NCI-H1694 treated with DMSO at 0.1 percent for 48 hours (cell line): Measurements from ENCODE around the gene PARP1.

Source experiments
- DNase-seq: peaks from one replicate; lab custom pipeline; 2025; lab: John Stamatoyannopoulos, UW

PARP1 gene

DNA sequence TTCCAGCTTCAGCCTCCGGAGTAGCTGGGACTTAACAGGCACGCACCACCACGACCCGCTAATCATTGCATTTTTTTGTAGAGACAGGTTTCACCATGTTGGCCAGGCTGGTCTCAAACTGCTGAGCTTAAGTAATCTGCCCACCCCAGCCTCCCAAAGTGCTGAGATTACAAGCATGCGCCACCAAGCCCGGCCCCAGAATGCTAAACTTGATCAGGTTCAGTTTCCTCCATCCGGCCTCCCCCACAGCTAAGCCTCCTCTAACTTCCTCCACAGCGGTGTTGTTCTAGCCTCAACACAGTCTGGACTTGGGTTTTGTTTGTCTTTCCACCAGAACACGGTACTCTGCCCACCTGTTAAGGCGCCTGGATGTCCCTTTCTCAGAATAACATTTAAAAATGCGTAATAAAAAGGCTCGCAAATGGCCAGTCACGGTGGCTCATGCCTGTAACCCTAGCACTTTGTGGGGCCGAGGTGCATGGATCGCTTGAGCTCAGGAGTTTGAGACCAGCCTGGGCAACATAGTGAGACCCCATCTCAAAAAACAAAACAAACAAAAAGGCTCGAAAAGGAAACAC is 2.4 kb downstream of the PARP1 start:
- DNase-seq = no peak

DNA sequence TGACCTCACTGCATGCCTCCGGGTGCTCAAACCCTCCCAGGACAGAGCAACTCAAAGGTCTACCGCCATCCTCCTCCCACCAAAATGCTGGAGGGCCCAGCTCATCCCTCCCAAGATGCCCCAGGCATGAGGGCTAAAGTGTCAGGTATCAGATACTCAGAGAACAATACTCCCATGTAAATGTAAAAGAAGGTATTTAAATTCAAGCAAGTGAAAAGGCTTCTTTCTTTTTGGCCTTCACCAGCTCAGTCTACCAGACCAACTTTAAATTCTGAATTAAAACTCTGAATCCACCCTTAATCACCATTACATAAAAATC is 3.0 kb downstream of the PARP1 start:
- no peak for DNase-seq

DNA sequence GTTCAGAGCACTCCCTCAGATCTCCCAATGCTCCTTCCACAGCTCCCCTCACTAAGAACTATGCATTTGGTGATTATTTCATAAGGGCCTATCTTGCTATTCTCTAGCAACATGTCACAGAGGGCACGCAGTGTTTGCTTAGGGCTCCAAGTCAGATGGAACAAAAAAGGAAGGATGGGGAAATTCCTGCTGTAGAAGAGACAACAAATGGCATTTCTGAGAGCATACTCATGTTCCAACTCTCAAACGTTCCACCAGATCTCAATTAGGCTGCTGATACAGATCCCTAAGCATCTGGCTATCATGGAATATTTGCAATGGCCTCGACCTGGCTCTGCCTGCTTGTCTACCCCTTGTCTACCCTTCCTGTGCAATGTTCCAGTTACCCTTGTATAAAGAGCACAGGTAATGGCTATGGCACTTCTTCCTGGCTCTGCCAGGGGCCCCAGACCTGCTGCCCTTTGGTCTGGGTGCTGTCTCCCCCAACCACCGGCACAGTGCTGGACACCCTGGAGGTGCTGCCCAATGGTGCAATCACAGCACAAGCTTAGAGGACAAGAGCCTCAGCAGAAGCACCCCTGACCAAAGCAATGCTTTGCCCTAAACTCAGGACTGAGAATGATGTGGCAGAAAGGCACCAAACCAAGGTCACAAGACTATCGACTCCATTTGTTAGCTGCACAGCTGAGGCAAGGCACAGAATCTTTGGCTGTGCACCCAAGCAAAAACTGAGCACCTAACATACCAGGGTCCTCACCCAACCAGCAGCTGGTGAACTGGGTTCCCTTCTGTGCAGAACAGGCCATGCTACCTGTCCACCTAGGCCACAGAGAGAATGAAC is 3.6 kb downstream of the PARP1 start:
- DNase-seq = peak; percentile 26

DNA sequence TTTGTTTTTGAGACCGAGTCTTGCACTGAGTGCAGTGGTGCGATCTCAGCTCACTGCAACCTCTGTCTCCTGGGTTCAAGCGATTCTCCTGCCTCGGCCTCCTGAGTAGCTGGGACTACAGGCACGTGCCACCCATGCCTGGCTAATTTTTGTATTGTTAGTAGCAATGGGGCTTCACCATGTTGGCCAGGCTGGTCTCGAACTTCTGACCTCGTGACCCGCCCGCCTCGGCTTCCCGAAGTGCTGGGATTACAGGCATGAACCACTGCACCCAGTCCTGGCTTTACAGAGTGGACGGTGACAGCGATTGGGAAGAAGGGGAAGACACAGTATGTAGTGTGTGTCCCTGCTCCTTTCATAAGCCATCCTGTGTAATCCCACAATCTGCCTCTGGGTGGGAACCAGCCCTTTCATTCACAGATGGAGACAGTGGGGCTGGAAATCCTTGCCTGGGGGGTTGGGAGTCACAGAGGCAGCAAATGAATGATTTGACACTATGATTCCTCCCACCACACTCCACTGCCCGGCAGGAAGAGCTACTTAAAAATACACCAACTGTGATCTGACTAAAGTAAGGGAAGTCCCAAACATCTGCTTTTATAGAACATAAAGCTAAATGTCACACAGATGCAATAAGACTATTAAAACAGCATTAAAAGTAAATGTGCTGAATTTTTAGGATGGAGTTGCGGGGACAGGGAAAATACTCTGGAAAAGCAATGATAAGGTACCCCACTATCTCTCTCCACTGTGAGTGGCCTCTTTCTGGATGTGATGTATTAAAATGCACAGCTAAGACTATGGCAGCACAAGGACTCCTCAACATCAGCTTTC is 4.5 kb downstream of the PARP1 start:
- DNase-seq = no peak

DNA sequence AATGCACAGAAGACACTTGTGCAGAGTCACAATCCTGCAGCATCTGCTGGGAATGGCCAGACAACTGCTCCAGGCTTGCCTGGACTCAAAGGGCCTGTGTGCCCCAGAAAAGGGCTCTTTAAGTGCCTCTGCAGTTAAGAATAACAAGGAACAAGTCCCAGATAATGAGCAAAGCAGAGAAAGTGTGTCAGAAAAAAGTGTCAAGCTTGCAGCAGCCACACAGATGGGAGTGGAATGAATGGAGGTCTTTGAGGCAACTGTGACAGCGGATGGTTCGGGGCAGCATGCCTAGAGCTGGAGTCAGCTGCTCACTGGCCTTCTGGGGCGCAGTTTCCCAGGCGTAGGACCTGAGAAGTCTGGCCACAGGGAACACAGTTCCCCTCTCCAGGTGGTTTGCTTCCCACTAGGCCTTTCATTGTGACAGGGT is 5.1 kb downstream of the PARP1 start:
- no peak for DNase-seq

DNA sequence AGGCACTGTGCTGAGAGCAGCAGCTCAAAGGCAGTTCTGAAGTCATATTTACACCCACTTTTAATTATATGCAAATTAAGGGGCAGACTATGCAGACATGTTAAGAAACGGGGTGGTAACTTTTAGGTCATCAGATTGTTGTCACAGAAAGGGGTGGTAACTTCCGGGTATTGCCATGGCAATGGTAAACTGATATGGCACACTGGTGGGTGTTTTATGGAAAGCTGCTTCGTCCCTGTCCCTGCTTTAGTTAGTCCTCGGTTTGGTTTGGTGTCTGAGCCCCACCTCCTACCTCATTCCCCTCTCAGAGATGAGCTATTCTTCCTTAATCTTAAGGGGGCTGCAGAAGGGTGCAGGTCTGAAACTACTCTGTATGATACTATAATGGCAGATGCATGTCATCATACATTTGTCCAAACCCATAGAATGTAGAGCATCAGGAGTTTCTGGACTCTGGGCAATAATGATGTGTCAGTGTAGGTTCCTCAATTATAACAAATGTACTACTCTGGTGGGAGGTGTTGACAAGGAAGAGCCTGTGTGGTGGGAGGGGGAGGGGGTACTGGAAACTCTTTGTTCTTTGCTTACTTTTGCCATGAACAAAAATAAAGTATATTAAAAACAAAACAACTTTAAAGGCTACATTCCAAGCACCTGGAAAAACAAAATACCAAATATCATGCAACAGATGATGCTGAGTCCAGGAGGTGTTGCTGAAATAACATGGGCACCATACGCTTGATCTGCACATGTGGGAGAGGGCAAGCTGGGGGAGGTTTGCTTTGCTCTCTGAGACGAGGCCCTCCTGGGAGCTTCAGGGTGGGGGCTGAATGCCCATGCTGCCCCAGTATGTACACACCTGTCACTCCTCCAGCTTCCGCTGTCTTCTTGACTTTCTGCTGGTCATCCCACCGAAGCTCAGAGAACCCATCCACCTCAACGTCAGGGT is 6.3 kb downstream of the PARP1 start:
- DNase-seq = no peak

DNA sequence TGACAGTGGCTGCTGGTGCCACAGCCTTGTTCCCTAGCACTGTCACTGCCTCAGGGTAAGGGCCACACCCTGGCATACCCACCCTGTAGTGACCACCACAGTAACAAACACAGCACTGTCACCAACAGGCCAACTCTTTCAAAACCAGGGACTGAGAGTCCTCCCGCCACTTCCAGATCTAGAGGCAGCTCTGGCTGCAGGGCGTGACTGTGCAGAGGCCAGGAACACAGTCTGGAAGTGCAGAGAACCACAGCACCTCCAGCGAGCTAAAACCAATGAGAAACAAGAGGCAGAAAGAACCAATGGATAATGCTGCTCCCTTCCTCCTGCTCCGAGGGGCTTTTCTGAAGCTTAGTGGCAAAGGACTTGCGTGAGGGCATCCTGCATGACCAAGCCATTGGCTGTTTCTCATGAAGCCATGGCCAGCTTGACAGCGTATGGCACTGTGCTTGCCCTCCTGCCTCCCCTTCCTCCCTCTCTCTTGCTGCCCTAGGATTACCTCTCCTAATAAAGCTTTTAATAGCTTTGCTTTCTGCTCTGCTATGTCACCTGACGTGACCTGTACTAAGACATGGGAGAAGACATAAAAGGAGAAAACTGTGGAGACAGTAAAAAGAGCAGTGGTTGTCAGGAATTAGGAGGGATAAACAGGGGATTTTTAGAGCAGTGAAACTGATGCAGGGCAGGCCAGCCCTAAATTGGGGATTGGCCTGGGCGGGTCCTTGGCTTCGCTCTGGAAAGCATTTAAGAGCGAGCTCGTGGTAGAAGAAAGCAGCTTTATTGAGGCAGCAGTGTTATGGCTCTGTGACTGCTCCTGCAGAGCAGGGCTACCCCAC is 7.2 kb downstream of the PARP1 start:
- DNase-seq = no peak

DNA sequence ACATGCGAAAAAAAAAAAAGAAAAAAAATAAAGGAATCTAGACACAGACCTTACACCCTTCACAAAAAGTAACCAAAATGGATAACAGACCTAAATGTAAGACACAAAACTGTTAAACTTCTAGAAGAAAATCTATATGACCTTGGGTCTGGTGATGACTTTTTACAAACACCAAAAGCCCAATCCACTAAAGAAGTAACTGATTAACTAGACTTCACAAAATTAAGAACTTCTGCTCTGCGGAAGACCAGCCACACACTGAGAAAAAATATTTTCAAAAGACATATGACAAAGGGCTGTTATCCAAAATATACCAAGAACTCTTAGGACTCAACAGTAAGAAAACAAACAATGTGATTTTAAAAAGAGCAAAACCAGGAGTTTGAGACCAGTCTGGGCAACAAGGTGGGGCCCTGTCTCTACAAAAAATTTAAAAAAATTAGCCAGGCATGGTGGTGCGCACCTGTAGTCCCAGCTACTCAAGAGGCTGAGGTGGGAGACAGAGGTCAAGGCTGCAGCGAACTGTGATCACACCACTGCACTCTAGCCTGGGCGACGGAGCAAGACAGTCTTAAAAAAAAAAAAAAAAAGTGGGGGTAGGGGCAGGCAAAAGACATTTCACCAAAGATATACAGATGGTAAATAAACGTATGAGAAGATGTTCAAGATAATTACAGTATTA is 9.8 kb downstream of the PARP1 start:
- no peak for DNase-seq

DNA sequence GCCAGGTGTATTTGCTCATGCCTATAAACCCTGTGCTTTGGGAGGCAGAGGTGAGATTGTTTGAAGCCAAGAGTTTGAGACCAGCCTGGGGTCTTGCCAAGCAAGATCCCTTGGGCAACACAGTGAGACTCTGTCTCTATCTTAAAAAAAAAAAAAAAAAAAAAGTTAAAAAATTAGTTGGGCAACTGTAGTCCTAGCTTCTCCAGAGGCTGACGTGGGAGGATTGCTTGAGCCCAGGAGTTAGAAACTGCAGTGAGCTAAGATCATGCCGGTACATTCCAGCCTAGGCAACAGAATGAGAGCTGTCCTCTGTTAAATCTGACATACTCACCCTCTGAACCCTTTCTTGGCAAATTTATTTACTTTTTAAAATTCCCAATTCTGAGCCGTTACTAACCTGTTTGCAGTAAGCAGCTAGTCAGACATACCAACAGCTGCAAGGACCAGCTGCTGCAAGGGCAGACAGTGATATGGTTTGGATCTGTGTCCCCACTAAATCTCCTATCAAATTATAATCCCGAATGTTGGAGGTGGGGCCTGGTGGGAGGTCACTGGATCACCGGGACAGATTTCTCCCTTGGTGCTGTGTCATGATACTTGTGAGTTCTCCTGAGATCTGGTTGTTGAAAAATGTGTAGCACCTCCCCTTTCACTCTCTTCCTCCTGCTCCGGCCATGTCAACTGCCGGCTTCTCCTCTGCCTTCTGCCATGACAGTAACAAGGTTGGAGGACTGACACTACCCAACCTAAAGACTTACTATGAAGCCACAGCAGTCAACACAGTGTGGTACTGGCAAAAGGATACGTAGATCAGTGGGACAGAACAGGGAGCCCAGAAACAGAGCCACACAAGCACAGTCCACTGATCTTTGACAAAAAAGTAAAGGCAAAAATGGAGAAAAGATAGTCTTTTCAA is 10.6 kb downstream of the PARP1 start:
- no peak for DNase-seq

DNA sequence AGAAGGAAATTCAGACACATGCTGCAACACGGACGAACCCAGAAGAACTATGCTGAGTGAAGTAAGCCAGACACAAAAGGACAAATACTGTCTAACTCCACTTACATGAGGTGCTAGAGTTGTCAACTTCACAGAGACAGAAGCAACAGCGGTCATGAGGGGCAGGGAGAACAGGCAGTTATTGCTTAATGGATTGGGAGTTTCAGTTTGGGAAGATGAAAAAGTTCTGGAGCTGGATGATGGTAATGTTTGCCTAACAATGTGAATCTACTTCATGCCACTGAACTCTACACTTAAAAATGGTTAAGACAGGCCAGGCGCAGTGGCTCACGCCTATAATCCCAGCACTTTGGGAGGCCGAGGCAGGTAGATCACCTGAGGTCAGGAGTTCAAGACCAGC is 12.1 kb downstream of the PARP1 start:
- DNase-seq = no peak

DNA sequence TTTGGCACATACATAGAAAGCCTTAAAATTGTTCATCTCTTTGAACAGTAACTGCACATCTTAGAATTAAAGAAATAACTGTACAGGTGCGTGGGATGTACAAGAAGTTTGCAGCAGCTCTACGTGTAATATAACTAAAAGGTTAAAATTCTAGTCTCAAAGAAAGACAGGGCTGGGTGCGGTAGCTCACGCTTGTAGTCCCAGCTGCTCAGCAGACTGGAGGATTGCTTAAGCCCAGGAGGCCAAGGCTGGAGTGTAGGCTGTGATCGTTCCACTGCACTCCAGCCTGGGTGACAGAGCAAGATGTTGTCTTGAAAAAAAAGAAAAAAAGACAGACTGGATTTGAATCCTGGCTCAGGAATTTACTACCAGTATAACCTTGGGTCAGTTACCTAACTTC is 13.4 kb downstream of the PARP1 start:
- DNase-seq = no peak

DNA sequence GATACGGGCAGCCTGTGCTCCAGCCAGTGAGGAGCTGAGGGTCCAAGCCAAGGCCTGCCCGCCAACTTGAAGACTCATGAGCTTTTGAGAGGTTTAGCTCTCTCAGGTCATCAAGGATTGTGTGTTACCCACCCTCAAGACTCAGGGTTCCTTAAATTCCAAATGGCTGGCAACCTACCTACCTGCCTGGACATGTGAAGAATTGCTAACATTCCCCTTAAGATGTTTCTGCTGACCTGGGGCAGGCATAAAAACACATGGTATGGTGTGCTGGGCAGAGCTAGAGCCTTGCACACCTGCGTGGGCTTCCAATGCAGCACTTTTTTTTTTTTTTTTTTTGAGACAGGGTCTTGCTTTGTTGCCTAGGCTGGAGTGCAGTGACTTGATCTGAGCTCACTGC is 17.2 kb downstream of the PARP1 start:
- no peak for DNase-seq

DNA sequence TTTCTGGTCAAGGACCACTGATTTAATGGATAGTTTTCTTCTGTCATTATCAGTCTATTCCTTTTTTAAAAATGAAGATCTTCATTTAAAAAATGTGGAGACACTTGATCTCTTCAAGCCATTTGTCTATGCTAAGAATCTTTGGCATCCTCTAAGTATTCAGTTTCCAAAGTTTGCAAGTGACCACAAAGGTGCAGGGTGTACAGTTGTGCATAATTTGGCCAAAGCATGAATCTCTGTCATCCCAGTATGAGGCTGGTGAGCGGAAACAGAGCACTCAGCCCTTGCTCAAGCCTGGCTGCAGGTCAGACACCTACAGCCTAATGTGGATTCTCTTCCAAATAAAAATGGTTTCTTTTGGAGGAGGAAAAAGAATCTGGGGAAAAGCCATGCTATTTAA is 19.8 kb downstream of the PARP1 start:
- DNase-seq = no peak

DNA sequence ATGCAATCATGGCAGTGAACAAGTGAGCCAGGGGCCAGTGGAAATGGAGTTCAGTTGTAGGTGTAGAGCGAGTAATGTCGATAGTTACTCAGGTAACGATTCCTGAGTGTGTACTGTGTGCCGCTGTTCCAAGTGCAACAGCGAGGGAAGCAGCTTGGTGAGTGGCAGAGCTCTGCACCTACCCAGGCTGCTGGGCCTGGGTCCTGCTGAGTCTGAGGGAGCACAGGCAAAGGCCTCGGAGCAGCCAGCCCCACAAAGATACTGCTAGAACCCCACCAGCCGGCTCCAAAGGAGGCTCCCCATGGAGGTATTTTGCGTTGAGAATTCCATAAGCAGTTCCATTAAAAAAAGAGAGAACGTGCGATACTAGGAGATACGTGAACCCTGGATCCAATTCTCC is 23.2 kb downstream of the PARP1 start:
- DNase-seq = no peak

DNA sequence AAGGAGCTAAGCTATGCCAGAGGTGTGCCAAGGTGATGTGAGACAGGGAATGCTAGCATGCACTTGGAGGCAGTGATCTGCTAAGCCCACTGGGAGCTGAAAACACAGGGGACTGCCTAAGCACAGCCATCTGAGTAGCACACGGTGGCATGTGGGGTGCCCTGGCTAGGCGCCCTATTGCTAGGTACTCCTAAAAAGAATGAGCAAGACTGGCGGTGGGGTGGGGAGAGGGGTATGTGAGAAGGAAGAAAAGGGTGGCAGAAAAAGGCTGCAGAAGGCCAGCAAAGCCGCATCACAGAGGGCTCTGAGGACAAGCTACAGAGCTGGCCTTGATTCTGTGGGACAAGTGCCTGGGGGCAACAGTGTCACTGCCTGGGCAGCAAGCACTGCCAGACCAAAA is 23.9 kb downstream of the PARP1 start:
- no peak for DNase-seq

DNA sequence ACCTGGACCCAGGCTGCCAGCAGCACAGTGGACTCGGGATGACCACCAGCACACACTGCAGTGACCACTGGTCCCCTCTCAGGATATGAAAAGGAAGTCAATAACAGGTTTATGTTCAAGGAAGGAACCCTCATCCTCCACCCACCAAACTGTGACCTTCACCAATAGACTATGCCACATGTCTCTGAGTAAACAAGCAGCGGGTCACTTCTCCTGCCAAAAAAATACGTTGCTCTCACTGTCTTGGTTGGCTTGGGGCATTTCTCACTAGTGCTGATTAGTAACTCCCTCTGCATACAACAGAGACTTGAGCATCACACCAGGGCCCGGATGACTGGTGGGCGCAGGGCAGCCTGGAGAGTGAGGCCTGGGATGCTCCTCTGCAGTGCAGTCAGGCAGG is 25.9 kb downstream of the PARP1 start:
- no peak for DNase-seq

DNA sequence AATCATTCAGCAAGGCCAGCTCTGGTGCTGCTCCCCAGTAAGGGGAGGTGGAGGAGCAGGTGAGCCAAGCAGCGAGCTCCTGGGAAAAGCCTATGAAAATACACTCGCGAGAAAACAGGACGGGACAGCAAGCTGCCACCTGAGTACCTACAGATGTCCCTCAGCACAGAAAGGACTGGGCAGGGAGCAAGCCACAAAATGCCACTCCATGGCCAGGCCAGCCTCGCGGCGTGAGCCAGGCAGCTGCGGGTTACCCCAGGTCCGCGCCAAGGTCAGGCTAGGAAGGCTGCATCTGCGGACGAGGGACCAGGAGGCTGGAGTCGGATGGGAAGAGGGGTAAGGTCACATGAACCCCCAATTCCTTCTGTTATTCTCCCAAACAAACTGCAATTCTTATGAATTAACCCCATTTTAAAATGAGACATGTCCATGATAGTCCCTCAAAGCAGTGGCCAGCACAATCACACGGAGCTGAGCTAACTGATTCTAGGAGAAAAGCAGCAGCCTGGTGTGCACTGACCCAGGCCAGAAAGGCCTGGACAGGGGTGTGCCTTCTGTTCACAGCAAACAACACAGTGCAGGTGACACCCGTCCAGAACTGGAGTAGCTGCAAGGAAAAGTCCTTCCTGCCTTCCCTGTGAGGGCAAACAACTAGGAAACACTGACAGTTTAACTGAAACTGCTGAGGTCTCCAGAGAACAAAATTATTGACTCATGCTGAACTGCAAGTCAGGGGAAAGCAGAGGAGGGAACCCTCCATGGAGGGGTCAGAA is 26.5 kb downstream of the PARP1 start:
- no peak for DNase-seq

DNA sequence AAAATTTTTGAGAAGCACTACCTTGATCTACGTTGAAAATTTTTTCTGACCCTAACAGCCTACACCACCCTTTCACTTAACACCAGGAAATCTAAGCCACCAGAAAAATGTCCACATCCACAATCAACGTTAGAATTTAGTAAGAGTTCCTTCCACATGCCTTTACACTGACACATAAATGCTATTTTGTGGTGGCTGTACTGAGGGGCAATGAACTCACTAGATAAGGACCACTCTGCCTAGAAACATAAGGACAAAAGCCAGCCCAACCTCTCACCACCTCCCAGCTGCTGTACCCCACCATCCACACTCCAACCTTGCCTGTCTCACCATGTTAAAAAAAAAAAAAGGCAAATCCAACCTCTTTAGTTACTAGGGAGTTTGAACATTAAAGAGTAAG is 29.8 kb downstream of the PARP1 start:
- no peak for DNase-seq

DNA sequence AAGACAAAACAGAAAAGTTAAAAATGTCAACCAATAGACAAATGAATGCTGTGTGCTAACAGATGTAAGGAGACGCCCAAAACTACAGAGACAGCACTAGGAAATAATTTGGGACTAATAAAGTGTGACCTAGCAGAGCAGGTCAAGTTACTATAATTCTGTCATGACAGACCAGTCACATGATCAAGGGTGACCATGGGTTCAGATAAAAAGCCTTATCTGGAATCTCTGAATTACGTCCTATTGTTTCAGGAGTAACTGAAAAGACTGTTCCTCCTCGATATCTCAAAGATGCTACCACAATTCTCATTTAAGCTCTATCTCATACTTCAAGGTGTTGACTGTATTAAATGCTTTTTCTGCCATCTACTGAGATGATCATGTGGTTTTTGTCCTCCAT is 31.6 kb downstream of the PARP1 start:
- DNase-seq = no peak
